SK-N-SH (cell line): ENCODE measurements around the gene PLA2G6. TPM values are rescaled to one million over a fixed set of nuclear protein-coding genes. Genes with fewer than 3 reads are reported as not detected.

Experiments
- CTCF ChIA-PET: fragments of 300-600, 350-600 bp; formaldehyde crosslinking; extraction: SDS; loops from one replicate; lab custom pipeline; 2021; lab: Yijun Ruan, JAX
- POLR2A ChIA-PET: fragments of 350-600 bp; sonication (Branson Sonifier 250); formaldehyde crosslinking; extraction: SDS; loops from one replicate; lab custom pipeline; 2020; ENCODE audit warnings: antibody characterized with exemption, inconsistent platforms; lab: Yijun Ruan, JAX
- DNase-seq: peaks from one replicate; pipeline ENCODE4 v3.0.0; 2012
- H2AFZ ChIP-seq: fragments of 200-600 bp; sonication (generic); 2 replicates; pipeline ENCODE4 v1.8.1; 2016; ENCODE audit warnings: antibody characterized with exemption, mild to moderate bottlenecking, low read depth
- H3F3A ChIP-seq: fragments of 200-600 bp; sonication (generic); replicated peaks from 2 replicates; pipeline ENCODE3; 2016; ENCODE audit warnings: antibody characterized with exemption, mild to moderate bottlenecking; ENCODE audit not compliant: insufficient read depth
- H3K27ac ChIP-seq, 2 experiments: fragments of 200-500 bp in 1 of 2; fragments of 200-600 bp in 1 of 2; sonication (Bioruptor generic) in 1 of 2; sonication (generic), shearing (Covaris generic) in 1 of 2; 2 replicates each; pipeline versions ENCODE4 v1.5.1 to v1.6.1; 2014 to 2016; ENCODE audit warnings: low read depth in 2 of 2, inconsistent platforms in 1 of 2, low read length in 1 of 2, mild to moderate bottlenecking in 1 of 2, mixed read lengths in 1 of 2
- H3K27me3 ChIP-seq: fragments of 200-600 bp; sonication (generic), shearing (Covaris generic); 2 replicates; pipeline ENCODE4 v1.6.1; 2016; ENCODE audit warnings: mixed run types; ENCODE audit not compliant: insufficient read depth
- H3K36me3 ChIP-seq, 2 experiments: fragments of 200-500 bp in 1 of 2; fragments of 200-600 bp in 1 of 2; sonication (Bioruptor generic) in 1 of 2; sonication (generic) in 1 of 2; replicated peaks in 1 of 2; 2 replicates each; pipeline versions ENCODE3 to v1.5.1; 2014 to 2016; ENCODE audit warnings: low read length in 1 of 2, mild to moderate bottlenecking in 1 of 2; ENCODE audit not compliant: insufficient read depth in 2 of 2, control insufficient read depth in 1 of 2
- H3K4me1 ChIP-seq, 2 experiments: fragments of 200-500 bp in 1 of 2; fragments of 200-600 bp in 1 of 2; sonication (Bioruptor generic) in 1 of 2; sonication (generic), shearing (Covaris generic) in 1 of 2; 2 replicates each; pipeline versions ENCODE4 v1.5.1 to v1.6.1; 2014 to 2016; ENCODE audit warnings: low read depth in 1 of 2, low read length in 1 of 2, mixed run types in 1 of 2; ENCODE audit not compliant: insufficient read depth in 2 of 2, control insufficient read depth in 1 of 2
- H3K4me2 ChIP-seq: fragments of 200-600 bp; sonication (generic), shearing (Covaris generic); 2 replicates; pipeline ENCODE4 v1.6.1; 2017; ENCODE audit warnings: mixed run types
- H3K4me3 ChIP-seq, 2 experiments: fragments of 200-500 bp in 1 of 2; fragments of 200-600 bp in 1 of 2; sonication (Bioruptor generic) in 1 of 2; sonication (generic), shearing (Covaris generic) in 1 of 2; 2 replicates each; pipeline versions ENCODE4 v1.5.1 to v1.8.1; 2014 to 2016; ENCODE audit warnings: low read depth in 2 of 2, inconsistent platforms in 1 of 2, low read length in 1 of 2, mild to moderate bottlenecking in 1 of 2, mixed read lengths in 1 of 2, moderate library complexity in 1 of 2
- H3K79me2 ChIP-seq: fragments of 200-600 bp; sonication (generic); 2 replicates; pipeline ENCODE4 v1.8.1; 2017; ENCODE audit warnings: mild to moderate bottlenecking; ENCODE audit not compliant: insufficient read depth
- H3K9ac ChIP-seq: fragments of 200-600 bp; sonication (generic); 2 replicates; pipeline ENCODE4 v1.6.1; 2017; ENCODE audit warnings: mixed run types
- H3K9me2 ChIP-seq: fragments of 200-600 bp; sonication (generic); 2 replicates; pipeline ENCODE4 v1.6.1; 2017; ENCODE audit warnings: mixed run types
- H3K9me3 ChIP-seq: fragments of 200-600 bp; sonication (generic); 2 replicates; pipeline ENCODE4 v1.6.1; 2017; ENCODE audit warnings: mixed run types, mild to moderate bottlenecking, moderate library complexity
- H4K20me1 ChIP-seq: fragments of 200-600 bp; sonication (generic); 2 replicates; pipeline ENCODE4 v1.6.1; 2017; ENCODE audit warnings: mild to moderate bottlenecking, mixed run types; ENCODE audit not compliant: insufficient read depth
- CTCF ChIP-seq: fragments of 200-600 bp; sonication (generic); IDR thresholded peaks from 2 replicates; pipeline ENCODE4 v1.6.1; 2017; ENCODE audit warnings: antibody characterized with exemption, mild to moderate bottlenecking, moderate library complexity
- EP300 ChIP-seq, 2 experiments: IDR thresholded peaks; 2 replicates each; pipeline versions ENCODE4 v1.4.0 to v1.6.1; 2012; ENCODE audit warnings: borderline replicate concordance in 1 of 2, low read depth in 1 of 2, low read length in 1 of 2
- FOXJ3 ChIP-seq: sonication (generic); formaldehyde crosslinking; IDR thresholded peaks from 2 replicates; pipeline ENCODE4 v1.5.1; 2020; ENCODE audit warnings: mild to moderate bottlenecking, missing genetic modification reagents
- GATA2 ChIP-seq: sonication (generic); formaldehyde crosslinking; IDR thresholded peaks from 2 replicates; pipeline ENCODE4 v1.5.0; 2020; ENCODE audit warnings: mild to moderate bottlenecking, missing genetic modification reagents
- PBX3 ChIP-seq: IDR thresholded peaks from 2 replicates; pipeline ENCODE4; 2012
- RAD21 ChIP-seq: IDR thresholded peaks from 2 replicates; pipeline ENCODE4 v1.6.1; 2012; ENCODE audit warnings: mild to moderate bottlenecking, low read length
- SIN3A ChIP-seq: IDR thresholded peaks from 2 replicates; pipeline ENCODE4 v1.6.1; 2012; ENCODE audit warnings: low read depth, mild to moderate bottlenecking, low read length, moderate library complexity, borderline replicate concordance
- SMC3 ChIP-seq: IDR thresholded peaks from 2 replicates; pipeline ENCODE4 v1.6.1; 2012; ENCODE audit warnings: low read depth, low read length, improper control_type of control experiment
- TCF12 ChIP-seq: IDR thresholded peaks from 2 replicates; pipeline ENCODE4 v1.4.0; 2012
- YY1 ChIP-seq: IDR thresholded peaks from 2 replicates; pipeline ENCODE4 v1.4.0; 2012; ENCODE audit warnings: low read depth, mild to moderate bottlenecking
- WGBS: methylation state at CpG from one replicate; pipeline ENCODE4 v1.1.6; 2017; ENCODE audit warnings: low lambda C conversion rate; 5-methylcytosine and 5-hydroxymethylcytosine counted together
- polyA plus RNA-seq, 3 experiments: library from polyadenylated mRNA; depleted of rRNA; stranded (reverse); fragments of >200 nt; gene quantifications; 2 replicates each; pipeline ENCODE4 v1.2.3, GENCODE V29; 2012

Gene PLA2G6
- polyA plus RNA-seq, 1 of the 3 experiments (the other 2 are of a cell fraction): 10.5 TPM

DNA sequence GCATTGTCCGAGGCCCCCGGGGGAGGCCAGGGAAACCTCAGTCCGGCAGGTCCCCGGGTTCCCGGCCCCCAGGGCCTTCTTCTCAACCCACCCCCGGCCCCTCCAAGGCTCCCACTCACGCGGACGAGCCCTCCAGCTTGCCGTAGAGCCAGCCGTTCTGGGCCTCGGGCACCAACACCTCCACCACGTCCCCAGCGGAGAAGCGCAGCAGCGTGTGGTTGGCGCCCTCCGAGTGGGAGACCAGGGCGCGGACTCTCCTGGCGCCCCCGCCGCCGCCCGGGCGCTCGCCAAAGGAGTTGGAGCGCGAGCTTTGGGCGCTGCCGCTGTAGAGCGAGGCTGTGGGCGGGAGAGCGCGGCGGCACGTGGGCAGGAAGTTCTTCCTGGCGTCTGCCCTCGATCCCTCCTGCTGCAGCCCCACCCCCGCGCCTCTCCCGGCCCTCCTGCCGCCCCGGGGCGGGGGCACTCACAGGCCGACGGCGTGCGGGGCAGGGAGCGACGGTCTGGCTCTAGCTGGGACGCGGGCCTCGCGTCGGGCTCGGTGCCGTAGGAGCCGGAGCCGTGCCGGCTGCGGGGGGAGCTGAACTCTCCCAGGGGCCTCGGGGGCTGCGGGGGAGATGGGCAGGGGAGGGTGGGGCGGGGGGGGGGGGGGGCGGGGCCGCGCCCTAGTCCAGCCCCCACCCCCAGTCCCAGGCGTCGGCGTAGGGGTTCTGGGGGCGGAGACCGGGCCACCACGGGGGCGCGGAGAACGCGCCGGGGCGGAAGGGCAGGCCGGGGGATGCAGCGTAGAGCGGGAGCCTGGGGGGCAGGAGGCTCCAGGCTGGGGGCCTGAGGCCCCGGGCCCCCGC, 92.8 kb downstream of the PLA2G6 start (continued):
- no peak for TF ChIP-seq CTCF
- TF ChIP-seq EP300 (IDR thresholded peaks at IDR 0.05; ENCODE audit: borderline replicate concordance in 1 of 2, low read depth in 1 of 2, low read length in 1 of 2): no peak
- TF ChIP-seq GATA2 (CRISPR knock-in tag): no peak
- TF ChIP-seq YY1: no peak
- TF ChIP-seq, all 33 proteins: peak for 0

DNA sequence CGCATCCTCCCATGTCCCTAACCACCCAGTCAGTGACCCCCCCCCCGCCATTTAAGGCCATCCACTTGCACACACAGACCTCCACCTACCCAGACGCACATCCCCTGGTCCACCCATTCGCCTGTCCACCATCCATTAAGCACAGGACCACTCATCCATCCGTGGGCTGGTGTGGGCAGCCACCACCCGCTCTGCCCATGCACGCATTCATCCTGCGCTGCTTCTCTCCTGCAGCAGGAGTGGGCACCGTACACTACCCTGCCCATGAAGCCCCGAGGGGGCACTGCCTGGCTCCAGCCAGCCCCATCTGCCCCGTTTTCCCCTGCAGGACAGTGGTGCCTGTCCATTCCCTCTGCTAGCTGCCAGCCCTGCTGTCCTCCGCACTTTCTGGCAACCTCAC, 93.8 kb downstream of the PLA2G6 start:
- no peak overlapping the region for H3K4me3 ChIP-seq
- H3K27ac ChIP-seq: no peak overlapping the region
- no peaks in the 10 kb centered on the region for H3K79me2 ChIP-seq
- H3K9me2 ChIP-seq: no peaks in the 10 kb centered on the region
- no peak overlapping the region for H3K4me2 ChIP-seq
- no peaks in the 10 kb centered on the region for H3K27me3 ChIP-seq
- H3K36me3 ChIP-seq: no peaks in the 10 kb centered on the region
- TF ChIP-seq FOXJ3 (CRISPR knock-in tag): no peak
- no peak for TF ChIP-seq YY1
- TF ChIP-seq SMC3: no peak
- no peak for TF ChIP-seq CTCF
- TF ChIP-seq TCF12: no peak
- no peak for TF ChIP-seq EP300 (IDR thresholded peaks at IDR 0.05; ENCODE audit: borderline replicate concordance in 1 of 2, low read depth in 1 of 2, low read length in 1 of 2)
- no peak for TF ChIP-seq PBX3
- TF ChIP-seq RAD21: no peak
- TF ChIP-seq SIN3A: no peak
- 90% methylated on average over 7 of the region's 12 CpGs for WGBS
- H3K9ac ChIP-seq: no peak overlapping the region
- no peaks in the 10 kb centered on the region for H4K20me1 ChIP-seq
- H3K4me1 ChIP-seq: no peaks in the 10 kb centered on the region
- H2AFZ ChIP-seq: no peak overlapping the region
- no peak for DNase-seq
- H3K9me3 ChIP-seq: no peaks in the 10 kb centered on the region
- no peaks in the 10 kb centered on the region for H3F3A ChIP-seq
- ChIA-PET POLR2A (no interaction called here), CTCF (no interaction called here)
